Activated CD4-positive, CD25-positive, alpha-beta regulatory T cell treated with anti-CD3 and anti-CD28 coated beads, Interleukin-2, amount 50 U/mL, for 24 hours (primary cell): Measurements from ENCODE around the gene BAHCC1.
A peak's percentile ranks its signal among the peaks of the same experiment; 100 is the strongest.
"Not testable (repeated sequence)": the region's sequence is repeated elsewhere in the genome, so short reads cannot be mapped to it uniquely, and the experiment has no call there.

Experiments used
- ATAC-seq, 2 donors: fragments of 150-1000 bp; cut with Tn5 transposase; one replicate each; pipeline ENCODE4 v1.10.0; 2021; ENCODE audit warnings: mild to moderate bottlenecking in 1 of 2, moderate library complexity in 1 of 2

The BAHCC1 gene

DNA sequence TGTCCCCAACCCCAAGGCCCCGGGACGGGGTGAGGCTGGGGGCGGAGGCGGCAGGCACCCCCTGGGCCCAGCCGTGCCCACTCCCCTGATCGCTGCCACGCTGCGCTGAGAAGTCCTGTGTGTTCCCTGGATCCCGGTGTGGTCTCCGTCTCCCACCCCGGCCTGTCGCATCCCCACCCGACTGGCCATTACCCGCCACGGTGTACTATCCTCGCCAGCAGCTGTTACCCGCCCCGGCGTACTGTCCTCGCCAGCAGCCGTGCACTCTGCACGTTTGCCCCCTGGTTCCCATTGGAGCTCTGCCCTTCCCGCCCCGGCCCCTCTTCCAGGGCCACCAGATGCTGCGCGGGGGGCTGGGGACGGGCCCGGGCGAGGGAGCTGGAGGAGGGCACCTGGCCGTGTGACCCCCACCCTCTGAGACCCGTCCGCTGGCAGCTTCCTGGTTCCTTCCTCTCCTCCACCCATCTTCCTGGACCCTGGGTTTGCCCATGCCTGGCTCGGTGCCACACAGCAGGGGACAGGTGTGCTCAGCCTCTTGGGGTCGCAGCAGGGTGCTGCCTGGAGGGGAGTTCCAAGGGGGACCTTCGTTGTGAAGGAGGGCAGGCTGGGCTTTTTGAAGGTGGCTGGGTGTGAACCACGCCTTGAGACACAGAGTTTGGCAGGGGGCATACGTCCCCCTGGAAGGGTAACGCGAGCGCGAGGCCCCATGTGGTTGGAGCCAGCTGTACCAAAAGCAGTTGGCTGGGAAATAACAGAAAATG, 19.7 kb downstream of the BAHCC1 start:
- ATAC-seq, result no peak

GRCh38 chr17:81415681-81416080, 20.4 kb downstream of the BAHCC1 start:
- no peak for ATAC-seq

GRCh38 chr17:81416612-81417011, 21.4 kb downstream of the BAHCC1 start:
- ATAC-seq, result no peak

- no peak for ATAC-seq
Observed at GRCh38 chr17:81417049-81417878, 22.0 kb downstream of the BAHCC1 start.

- ATAC-seq, result no peak
Observed at GRCh38 chr17:81417879-81418709, 22.8 kb downstream of the BAHCC1 start.

GRCh38 chr17:81418710-81419318, 23.6 kb downstream of the BAHCC1 start:
- ATAC-seq, result no peak

GRCh38 chr17:81419319-81419885, 24.1 kb downstream of the BAHCC1 start:
- ATAC-seq, result no peak

DNA sequence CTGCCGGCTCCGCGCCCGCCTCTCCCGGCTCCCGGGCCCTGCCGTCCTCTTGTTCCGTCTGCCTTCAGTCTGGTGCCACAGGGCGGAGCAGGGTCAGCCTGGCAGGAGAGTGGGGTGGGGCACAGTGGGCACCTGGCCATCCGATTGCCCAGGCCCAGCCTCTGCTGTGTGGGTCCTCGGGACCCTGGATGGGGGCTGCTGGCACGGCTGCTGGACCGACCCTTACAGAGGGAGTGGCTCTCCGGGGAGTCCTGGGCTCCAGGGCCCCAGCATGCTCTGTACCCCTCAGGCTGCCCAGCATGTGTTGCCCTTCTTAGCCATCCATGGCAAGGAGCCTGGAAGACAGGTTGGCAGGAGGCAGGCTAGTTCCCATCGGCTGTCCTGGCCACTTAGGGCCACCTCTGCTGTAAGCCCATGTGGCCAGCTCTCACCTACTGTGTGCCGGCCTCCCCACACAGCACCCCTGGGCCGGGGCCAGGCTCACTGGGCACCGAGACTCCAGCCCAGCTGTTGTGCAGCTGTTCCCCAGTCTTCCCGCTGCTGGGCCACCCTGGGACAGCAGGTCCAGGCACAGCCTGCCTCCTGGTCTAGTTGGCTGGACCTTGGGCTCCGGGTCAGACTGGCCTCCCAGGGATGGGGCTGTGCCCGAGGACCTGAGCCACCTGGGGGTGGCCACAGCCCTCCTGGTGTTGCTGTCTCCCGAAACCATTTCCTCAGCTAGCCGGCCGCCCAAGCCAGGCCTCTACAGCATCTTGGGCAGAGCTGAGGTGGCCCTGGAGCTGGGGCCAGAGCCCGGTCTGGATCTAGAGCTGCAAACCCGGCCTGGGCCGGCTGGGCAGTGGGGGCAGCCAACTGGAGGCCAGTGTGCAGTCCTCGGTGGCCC, 24.9 kb downstream of the BAHCC1 start:
- no peak for ATAC-seq

- no peak for ATAC-seq
Observed at GRCh38 chr17:81420769-81421462, 25.7 kb downstream of the BAHCC1 start.

GRCh38 chr17:81422776-81423697, 27.8 kb downstream of the BAHCC1 start:
- peak in 1 of 2 donors; percentile 22 for ATAC-seq

GRCh38 chr17:81423698-81424071, 28.4 kb downstream of the BAHCC1 start:
- no peak for ATAC-seq

DNA sequence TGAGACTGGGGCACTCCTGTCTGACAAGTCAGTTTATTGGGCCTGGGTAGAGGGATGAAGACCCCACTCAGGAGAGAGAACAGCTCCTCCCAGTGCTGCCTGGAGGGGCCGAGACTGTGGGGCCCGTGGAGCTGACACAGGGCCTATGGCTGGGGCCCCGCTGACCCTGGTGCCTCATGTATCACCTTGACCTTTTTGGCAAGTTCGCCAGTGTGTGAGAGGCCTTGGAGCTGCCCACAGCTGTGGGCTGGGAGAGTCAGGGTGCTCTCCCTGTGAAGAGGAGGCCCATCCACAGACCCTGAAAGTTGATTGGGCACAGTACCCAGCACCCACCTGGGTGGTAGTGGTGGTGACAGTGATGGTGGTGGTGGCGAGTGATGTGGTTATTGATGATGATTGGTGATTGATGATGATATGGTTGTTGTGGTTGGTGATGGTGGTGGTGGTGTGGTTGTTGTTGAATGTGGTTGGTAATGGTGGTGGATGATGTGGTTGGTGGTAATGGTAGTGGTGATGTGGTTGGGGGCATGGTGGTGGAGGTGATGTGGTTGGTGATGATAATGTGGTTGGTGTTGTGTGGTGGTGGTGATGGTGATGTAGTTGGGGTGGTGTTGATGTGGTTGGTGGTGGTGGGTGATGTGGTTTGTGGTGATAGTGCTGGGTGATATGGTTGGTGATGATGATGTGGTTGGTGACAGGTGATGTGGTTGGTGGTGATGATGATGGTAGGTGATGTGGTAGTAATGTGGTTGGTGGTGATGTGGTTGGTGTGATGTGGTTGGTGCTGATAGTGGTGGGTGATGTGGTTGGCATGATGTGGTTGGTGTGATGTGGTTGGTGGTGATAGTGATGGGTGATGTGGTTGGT, 29.1 kb downstream of the BAHCC1 start:
- no peak for ATAC-seq

- not testable (repeated sequence) for ATAC-seq
Observed at GRCh38 chr17:81425041-81425440, 29.8 kb downstream of the BAHCC1 start.

GRCh38 chr17:81425716-81426392, 30.6 kb downstream of the BAHCC1 start:
- not testable (repeated sequence) for ATAC-seq

- ATAC-seq, result no peak
Observed at GRCh38 chr17:81426393-81427172, 31.3 kb downstream of the BAHCC1 start.

DNA sequence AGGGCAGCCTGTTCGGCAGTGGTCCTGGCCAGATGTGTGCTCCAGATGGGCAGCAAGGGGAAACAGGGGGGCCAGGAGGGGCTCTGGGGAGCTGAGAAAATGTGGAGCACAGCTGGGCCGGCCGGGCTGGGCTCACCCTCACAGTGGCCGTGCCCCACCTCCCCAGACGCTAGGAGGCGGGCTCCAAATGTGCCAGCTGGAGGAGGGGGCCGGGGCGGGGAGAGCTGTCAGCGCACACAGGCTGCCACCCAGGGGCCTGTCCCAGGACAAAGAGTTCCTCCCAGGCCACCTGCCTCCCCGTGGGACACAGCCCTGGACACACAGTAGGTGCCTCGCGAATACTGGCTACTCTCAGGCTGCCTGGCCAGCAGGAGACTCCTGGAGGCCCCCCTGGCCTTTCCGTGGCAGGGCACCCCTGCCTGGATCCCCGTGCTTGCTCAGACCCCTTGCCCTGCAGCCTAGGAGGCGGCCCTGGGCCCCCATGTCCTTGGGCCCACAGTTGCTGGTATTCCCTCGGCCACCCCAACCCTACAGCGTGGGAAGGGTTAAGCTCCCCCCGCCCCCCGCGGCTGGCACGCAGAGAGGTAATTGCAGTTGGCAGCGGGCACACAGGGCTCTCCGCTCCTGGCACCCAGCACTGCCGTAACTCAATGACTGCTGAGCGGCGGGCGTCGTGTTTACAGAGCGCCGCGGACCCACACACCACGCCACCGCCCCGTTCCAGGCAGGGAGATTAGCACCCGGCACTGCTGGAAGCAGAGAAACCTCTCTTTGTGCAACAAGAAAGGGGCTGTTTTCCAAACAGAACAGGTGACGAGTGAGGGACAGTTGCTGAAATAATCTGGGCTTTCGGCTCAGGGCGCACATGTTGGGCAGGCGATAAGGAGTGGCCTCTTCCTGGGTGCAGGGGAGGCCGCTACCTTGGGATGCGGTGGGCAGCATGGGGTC, 32.2 kb downstream of the BAHCC1 start:
- peak in 1 of 2 donors; percentile 8 for ATAC-seq
